HFFc6 (cell line): Measurements from ENCODE around the gene EDEM3. TPM values are rescaled to one million over a fixed set of nuclear protein-coding genes. Genes with fewer than 3 reads are reported as not detected.
"Not testable (repeated sequence)": the region's sequence is repeated elsewhere in the genome, so short reads cannot be mapped to it uniquely, and the experiment has no call there.

Experiments
- DNase-seq: peaks from one replicate; pipeline ENCODE4 v3.0.0-alpha.2; 2018
- H3K27ac Mint-ChIP-seq: 2 replicates; pipeline ENCODE4 v1.8.0; 2020; ENCODE audit warnings: mild to moderate bottlenecking, mixed read lengths
- H3K27me3 Mint-ChIP-seq: 2 replicates; pipeline ENCODE4 v1.8.0; 2021; ENCODE audit warnings: mild to moderate bottlenecking, moderate library complexity, mixed read lengths; ENCODE audit not compliant: insufficient read depth
- H3K36me3 Mint-ChIP-seq: 2 replicates; pipeline ENCODE4 v1.8.0; 2021; ENCODE audit warnings: low read depth, mixed read lengths
- H3K4me1 Mint-ChIP-seq: 2 replicates; pipeline ENCODE4 v1.8.0; 2020; ENCODE audit warnings: low read depth, mixed read lengths
- H3K4me3 Mint-ChIP-seq: 2 replicates; pipeline ENCODE4 v1.8.0; 2020; ENCODE audit warnings: mild to moderate bottlenecking, moderate library complexity, mixed read lengths
- H3K9me3 Mint-ChIP-seq: 2 replicates; pipeline ENCODE4 v1.8.0; 2020; ENCODE audit warnings: mild to moderate bottlenecking, mixed read lengths
- total RNA-seq, 6 experiments: library from RNA; stranded (reverse); fragmentation: NEBNext Ultra II Directional; extraction: Animal tissue kit (Norgen Biotek cat#: 25700); gene quantifications; 2 replicates in 1 of 6; 3 replicates in 5 of 6; pipeline ENCODE4 v1.2.3, GENCODE V29; 2021
- TF ChIP-seq, protein P1 (sequence below): fragments of 200-600 bp; sonication (generic); IDR thresholded peaks from 2 replicates; pipeline ENCODE4 v1.5.0; 2021; ENCODE audit warnings: antibody characterized with exemption, mild to moderate bottlenecking

Gene EDEM3
- total RNA-seq, 6 experiments from 2014 or later: 29.9 to 38.6 (median 32.3) TPM

DNA sequence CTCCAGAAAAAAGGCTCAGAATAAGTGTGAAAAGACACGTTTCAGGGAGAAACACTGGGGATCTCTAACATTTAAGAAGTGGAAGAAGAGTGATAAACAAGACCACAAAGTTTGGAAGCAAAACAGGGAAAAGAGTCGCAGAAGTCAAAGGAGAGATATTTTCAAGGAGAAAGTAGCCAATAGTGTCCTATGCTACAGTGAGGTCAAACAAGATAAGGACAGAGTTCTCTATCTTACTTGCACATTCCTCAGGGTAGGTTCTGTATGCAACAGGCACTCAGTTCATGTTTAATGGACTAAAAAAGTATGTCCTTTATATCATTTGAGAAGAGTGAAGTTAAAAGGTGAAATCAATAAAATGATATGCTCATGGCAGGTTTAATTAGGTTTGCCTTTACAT, 13.8 kb upstream of the EDEM3 start:
- Mint-ChIP-seq H3K27ac (no peak overlapping the region), H3K27me3 (peaks cover 4% of the 10 kb centered on the region), H3K36me3 (no peaks in the 10 kb centered on the region), H3K4me3 (no peak overlapping the region), H3K9me3 (no peaks in the 10 kb centered on the region; the same call in 1 of the 2 replicates), H3K4me1 (no peaks in the 10 kb centered on the region)
- TF ChIP-seq, protein P1, sequence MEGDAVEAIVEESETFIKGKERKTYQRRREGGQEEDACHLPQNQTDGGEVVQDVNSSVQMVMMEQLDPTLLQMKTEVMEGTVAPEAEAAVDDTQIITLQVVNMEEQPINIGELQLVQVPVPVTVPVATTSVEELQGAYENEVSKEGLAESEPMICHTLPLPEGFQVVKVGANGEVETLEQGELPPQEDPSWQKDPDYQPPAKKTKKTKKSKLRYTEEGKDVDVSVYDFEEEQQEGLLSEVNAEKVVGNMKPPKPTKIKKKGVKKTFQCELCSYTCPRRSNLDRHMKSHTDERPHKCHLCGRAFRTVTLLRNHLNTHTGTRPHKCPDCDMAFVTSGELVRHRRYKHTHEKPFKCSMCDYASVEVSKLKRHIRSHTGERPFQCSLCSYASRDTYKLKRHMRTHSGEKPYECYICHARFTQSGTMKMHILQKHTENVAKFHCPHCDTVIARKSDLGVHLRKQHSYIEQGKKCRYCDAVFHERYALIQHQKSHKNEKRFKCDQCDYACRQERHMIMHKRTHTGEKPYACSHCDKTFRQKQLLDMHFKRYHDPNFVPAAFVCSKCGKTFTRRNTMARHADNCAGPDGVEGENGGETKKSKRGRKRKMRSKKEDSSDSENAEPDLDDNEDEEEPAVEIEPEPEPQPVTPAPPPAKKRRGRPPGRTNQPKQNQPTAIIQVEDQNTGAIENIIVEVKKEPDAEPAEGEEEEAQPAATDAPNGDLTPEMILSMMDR: no peak
- no peak for DNase-seq

DNA sequence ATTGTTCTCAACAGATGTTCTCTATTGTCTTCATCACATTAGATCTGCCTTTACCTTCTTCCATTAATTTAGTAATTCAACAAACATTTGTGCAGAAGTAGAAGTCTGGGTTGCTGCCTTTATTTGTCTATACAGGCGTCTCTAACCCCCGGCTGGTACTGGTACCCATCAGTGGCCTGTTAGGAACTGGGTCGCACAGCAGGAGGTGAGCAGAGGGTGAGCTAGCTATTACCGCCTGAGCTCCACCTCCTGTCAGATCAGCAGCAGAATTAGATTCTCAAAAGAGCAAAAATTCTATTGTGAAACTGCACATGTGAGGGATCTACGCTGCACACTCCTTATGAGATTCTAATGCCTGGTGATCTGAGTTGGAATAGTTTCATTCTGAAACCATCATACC, 12.9 kb upstream of the EDEM3 start:
- H3K4me3 Mint-ChIP-seq: no peak overlapping the region
- TF ChIP-seq, protein P1: no peak
- H3K27ac Mint-ChIP-seq: no peak overlapping the region
- no peaks in the 10 kb centered on the region for H3K36me3 Mint-ChIP-seq
- no peak for DNase-seq
- H3K27me3 Mint-ChIP-seq: peaks cover 2% of the 10 kb centered on the region; the same call in 1 of the 2 replicates
- H3K4me1 Mint-ChIP-seq: no peaks in the 10 kb centered on the region
- H3K9me3 Mint-ChIP-seq: no peaks in the 10 kb centered on the region

DNA sequence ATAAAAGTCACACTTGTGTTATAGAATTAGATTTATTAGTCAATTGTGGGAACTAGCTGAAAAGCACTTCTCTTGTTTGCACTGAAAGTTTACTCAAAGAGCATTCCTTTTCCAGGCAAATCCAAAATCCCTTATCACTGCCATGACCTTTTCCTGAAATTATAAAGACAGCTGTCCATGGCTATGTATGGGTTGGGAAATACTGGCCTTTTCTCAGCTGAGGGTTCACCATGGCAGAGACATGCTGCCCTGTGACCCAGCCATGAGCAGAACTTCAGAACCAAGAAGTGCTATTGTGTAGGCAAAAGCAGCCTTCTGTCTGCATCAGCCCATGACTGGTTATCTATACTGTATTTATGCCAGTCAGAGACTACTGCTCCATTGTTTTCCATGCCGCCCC, 9.8 kb upstream of the EDEM3 start:
- Mint-ChIP-seq H3K4me1 (0 out of 2 replicates have a peak, but pooled peaks cover 4% of the 10 kb centered on the region), H3K27ac (no peak overlapping the region), H3K27me3 (peaks cover 2% of the 10 kb centered on the region; the same call in 1 of the 2 replicates), H3K4me3 (no peak overlapping the region), H3K36me3 (no peaks in the 10 kb centered on the region), H3K9me3 (no peaks in the 10 kb centered on the region)
- TF ChIP-seq, protein P1: no peak
- no peak for DNase-seq

DNA sequence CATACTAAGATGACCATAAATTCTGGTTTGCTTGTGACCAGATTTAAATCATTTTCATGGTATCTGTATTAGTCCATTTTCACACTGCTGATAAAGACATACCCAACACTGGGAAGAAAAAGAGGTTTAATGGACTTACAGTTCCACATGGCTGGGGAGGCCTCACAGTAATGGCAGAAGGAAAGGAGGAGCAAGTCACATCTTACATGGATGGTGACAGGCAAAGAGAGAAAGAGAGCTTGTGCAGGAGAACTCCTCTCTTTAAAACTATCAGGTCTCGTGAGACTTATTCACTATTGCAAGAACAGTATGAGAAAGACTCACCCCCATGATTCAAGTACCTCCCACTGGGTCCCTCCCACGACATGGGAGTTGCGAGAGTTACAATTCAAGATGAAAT, 8.9 kb upstream of the EDEM3 start:
- H3K27ac Mint-ChIP-seq: not testable (repeated sequence)

DNA sequence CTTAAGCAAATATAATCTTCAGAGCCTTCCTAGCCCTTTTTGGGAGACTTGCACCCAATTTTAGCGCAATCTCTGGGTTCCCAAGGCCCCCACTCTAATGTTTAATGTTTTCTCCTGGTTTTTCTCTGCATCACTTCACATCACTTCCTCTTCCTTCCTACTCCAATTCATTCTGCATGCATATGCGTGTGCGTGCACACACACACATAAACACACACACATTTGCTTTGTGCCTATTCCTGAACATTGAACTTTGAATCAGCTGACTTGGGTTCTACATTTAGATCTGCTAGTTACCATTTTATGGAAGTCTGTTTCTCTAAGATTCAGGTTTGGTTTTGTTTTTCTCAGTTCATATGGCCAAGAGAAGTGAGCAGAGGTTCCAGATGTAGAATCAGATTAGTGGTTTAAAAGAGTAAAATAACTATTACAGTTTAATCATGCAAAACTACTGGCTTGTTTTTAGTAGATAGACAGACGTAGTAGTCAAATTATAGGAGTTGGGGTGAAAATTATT, 7.4 kb upstream of the EDEM3 start:
- H3K27me3 Mint-ChIP-seq: no peaks in the 10 kb centered on the region; the same call in 1 of the 2 replicates
- H3K27ac Mint-ChIP-seq: no peak overlapping the region
- no peak overlapping the region for H3K4me3 Mint-ChIP-seq
- no peaks in the 10 kb centered on the region for H3K9me3 Mint-ChIP-seq
- TF ChIP-seq, protein P1: no peak
- 0 out of 2 replicates have a peak, but pooled peaks cover 8% of the 10 kb centered on the region for H3K4me1 Mint-ChIP-seq
- no peaks in the 10 kb centered on the region for H3K36me3 Mint-ChIP-seq
- DNase-seq: no peak

More for the DNA sequence above, 8.9 kb upstream of the EDEM3 start:
- DNase-seq, H3K4me3 Mint-ChIP-seq, H3K9me3 Mint-ChIP-seq, H3K36me3 Mint-ChIP-seq, H3K4me1 Mint-ChIP-seq, H3K27me3 Mint-ChIP-seq: not testable (repeated sequence)

DNA sequence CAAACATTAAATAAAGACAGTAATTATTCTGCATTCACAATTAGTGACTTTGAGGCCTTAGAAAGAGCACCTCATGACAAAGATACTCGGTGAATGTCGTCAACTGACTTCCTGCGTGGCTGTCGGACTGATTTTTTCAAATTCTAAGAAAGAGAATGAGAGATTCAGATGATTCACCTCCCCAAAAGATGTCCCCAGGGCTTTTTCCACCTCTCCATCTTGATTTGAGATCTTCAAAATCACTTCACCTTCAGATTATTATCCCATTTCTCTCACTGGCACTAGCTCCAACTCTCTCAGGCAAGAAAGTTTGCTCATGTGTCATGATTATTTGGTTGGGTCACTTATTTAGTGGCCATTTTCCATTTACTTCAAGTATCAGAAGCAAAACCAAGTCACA, 5.0 kb upstream of the EDEM3 start:
- Mint-ChIP-seq H3K4me1 (peaks cover 22% of the 10 kb centered on the region), H3K4me3 (no peak overlapping the region), H3K36me3 (no peaks in the 10 kb centered on the region), H3K27me3 (no peaks in the 10 kb centered on the region; the same call in 1 of the 2 replicates), H3K9me3 (no peaks in the 10 kb centered on the region), H3K27ac (no peak overlapping the region)
- no peak for DNase-seq
- TF ChIP-seq, protein P1: no peak
